Measurements from ENCODE around the gene SEPTIN6.

DNA sequence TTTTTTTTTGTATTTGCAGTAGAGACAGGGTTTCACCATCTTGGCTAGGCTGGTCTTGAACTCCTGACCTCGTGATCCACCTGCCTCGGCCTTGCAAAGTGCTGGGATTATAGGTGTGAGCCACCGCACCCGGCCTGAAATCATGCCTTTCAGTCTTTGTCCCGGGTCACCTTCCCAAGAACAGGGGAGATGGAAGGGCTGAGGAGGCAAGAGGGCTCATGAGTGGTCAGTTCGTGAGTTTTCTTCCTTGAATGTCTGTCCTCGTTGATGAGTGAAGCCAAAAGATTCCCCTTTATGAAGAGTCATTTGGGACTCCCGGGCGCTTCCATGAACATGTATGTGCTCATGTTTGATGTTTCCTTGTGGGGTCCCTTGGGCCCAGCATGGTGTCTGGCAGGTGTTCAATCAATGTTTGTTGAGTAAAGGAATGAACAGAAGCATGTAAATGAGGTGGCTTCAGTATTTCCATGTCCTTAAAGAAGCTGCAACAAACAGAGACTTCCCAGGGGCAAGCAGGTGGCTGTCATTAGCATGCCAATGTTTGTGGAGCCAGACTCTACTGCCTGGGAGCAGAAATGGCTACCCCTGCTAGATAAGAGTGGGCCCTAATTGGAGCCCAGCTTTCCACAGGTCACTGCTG lies 3.4 kb upstream of the SEPTIN6 start:
- TF ChIP-seq CTCF (conservative IDR thresholded peaks at IDR 0.05) (no peak), ZFX (IDR thresholded peaks at IDR 0.05) (no peak)
